Astrocyte of the spinal cord (primary cell): ENCODE data around the gene C14orf132.
A peak's percentile ranks its signal among the peaks of the same experiment; 100 is the strongest.

Experiments
- DNase-seq: peaks from one replicate; pipeline ENCODE4 v3.0.0; 2011; ENCODE audit warnings: low read depth, low spot score
- H3K4me3 ChIP-seq: 2 replicates; pipeline ENCODE4 v1.5.1; 2011; ENCODE audit warnings: low read depth, mild to moderate bottlenecking, low read length, moderate library complexity
- in situ Hi-C: cut with HindIII; loops from 2 replicates; pipeline ENCODE4 v1.10.0; 2017; ENCODE audit warnings: low sequenced_read_pairs
- TF ChIP-seq, protein P1 (sequence below): IDR thresholded peaks from 2 replicates; pipeline ENCODE4 v1.5.1; 2012; ENCODE audit warnings: low read depth, mild to moderate bottlenecking, low read length, inconsistent platforms

The C14orf132 gene

DNA sequence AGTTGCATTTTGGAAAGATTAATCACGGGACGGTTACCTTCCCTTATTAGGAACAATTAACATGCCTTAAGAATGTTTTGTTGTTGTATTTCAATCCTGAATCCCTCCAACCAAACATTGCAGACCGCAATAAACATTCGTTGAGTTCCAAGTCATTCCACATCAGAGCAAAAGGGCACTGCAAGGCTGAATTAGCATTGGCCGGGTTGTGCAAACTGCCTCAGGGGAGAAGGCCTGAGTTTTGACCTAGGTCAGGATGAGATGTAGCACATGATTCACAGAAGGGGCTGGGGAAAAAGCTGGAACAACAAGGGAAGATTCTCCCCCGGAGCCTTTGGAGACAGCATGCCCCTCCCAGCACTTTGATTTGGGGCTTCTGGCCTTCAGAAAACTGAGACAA, 83.3 kb downstream of the C14orf132 start:
- peak; percentile 22 for DNase-seq
- H3K4me3 ChIP-seq = no peak overlapping the region
- in situ Hi-C loops = no loop called here
- TF ChIP-seq, protein P1, sequence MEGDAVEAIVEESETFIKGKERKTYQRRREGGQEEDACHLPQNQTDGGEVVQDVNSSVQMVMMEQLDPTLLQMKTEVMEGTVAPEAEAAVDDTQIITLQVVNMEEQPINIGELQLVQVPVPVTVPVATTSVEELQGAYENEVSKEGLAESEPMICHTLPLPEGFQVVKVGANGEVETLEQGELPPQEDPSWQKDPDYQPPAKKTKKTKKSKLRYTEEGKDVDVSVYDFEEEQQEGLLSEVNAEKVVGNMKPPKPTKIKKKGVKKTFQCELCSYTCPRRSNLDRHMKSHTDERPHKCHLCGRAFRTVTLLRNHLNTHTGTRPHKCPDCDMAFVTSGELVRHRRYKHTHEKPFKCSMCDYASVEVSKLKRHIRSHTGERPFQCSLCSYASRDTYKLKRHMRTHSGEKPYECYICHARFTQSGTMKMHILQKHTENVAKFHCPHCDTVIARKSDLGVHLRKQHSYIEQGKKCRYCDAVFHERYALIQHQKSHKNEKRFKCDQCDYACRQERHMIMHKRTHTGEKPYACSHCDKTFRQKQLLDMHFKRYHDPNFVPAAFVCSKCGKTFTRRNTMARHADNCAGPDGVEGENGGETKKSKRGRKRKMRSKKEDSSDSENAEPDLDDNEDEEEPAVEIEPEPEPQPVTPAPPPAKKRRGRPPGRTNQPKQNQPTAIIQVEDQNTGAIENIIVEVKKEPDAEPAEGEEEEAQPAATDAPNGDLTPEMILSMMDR = no peak

DNA sequence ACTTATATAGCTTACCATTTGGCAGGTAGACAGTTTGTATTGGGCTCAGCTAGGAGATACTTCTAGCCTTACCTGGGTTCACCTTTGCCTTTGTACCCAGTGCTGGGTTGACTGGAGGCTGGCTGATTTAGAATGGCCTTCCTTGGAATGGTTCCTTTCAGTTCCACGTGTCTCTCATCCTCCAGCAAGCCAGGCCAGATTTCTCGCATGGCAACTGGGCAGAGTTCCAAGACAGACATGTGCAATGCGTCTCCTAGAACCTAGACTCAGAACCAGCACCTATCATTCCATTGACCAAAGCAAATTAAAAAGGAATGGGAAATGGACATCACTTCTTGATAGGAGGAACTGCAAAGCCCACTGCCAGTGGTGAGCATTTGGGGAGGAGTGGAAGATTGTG, 86.4 kb downstream of the C14orf132 start:
- H3K4me3 ChIP-seq = no peak overlapping the region
- TF ChIP-seq, protein P1 = no peak
- in situ Hi-C loops = no loop called here
- DNase-seq = no peak

- H3K4me3 ChIP-seq = no peak overlapping the region
- in situ Hi-C loops = no loop called here
- no peak for DNase-seq
- TF ChIP-seq, protein P1 = no peak
These were observed 87.2 kb downstream of the C14orf132 start for GRCh38 chr14:96126339-96126782.

DNA sequence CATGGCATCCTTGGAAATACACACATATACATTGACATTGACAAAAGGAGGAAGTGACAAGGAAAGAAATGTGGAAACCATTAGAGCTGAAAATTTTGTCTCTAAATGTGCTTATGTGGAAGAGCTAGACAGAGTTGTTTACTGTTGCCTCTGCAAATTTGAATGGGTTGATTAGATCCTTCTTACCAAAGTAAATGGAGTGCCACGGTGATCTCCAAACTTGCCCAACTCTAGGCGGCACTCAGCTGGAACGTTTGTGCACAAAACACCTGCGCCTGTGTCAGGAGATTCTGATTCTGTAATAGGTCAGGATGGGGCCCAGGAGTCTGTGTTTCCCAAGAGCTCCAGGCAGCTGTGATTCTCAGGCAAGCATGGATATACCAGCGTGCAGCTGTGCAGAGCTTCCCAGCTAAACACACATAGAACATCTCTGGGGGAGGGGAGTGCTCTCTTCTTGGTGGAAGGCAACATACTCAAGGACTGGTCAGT, 87.7 kb downstream of the C14orf132 start:
- TF ChIP-seq, protein P1 = no peak
- in situ Hi-C loops = no loop called here
- no peak for DNase-seq
- H3K4me3 ChIP-seq = no peak overlapping the region

GRCh38 chr14:96129128-96129736, 90.1 kb downstream of the C14orf132 start:
- H3K4me3 ChIP-seq = no peak overlapping the region
- DNase-seq = no peak
- TF ChIP-seq, protein P1 = no peak
- in situ Hi-C loops = no loop called here

DNA sequence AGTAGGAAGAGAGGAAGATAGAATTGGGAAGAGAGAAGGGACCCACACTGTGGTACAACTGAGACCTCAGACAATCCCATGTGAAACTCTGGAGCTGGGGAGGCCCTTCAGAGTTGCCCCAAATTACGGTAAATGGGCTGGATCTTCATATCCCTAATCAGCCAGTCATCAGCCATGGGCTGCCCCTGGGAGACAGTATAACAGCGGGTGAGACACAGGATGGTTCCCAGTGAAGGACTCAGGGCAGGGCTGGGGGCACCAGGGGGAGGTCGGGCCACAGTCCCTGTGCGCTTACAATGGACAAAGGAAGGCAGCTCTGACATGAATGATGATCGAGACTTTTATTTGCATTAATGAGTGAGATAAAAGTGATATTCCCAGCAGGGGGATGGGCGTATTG, 91.2 kb downstream of the C14orf132 start:
- no peak for DNase-seq
- no peak overlapping the region for H3K4me3 ChIP-seq
- in situ Hi-C loops = no loop called here
- TF ChIP-seq, protein P1 = no peak

- in situ Hi-C loops = no loop called here
- no peak for DNase-seq
- TF ChIP-seq, protein P1 = no peak
- no peak overlapping the region for H3K4me3 ChIP-seq
These were observed 91.7 kb downstream of the C14orf132 start for GRCh38 chr14:96130854-96131253.
